Tibial nerve (tissue), 4 donors: ENCODE results near the gene RPAP2. TPM values are rescaled to one million over a fixed set of nuclear protein-coding genes. Genes with fewer than 3 reads are reported as not detected.
"Not testable (repeated sequence)": the region's sequence is repeated elsewhere in the genome, so short reads cannot be mapped to it uniquely, and the experiment has no call there.

ENCODE experiments used
- DNase-seq, 2 donors: peaks; one replicate each; pipeline ENCODE4 v3.0.0-alpha.2; 2019; ENCODE audit warnings: low spot score in 2 of 2
- H3K27ac ChIP-seq, 4 donors: fragments of 200-600 bp; sonication (generic) in 3 of 4; one replicate each; pipeline ENCODE4 v1.5.1; 2017 to 2019; ENCODE audit warnings: mild to moderate bottlenecking in 1 of 4
- H3K27me3 ChIP-seq, 2 donors: fragments of 200-600 bp; sonication (generic) in 1 of 2; one replicate each; pipeline versions ENCODE4 v1.5.1 to v1.6.0; 2017 to 2019
- H3K36me3 ChIP-seq, 3 donors: fragments of 200-600 bp; sonication (generic); one replicate each; pipeline ENCODE4 v1.5.1; 2018 to 2019
- H3K4me1 ChIP-seq, 4 donors: fragments of 200-600 bp; sonication (generic) in 3 of 4; one replicate each; pipeline ENCODE4 v1.5.1; 2017 to 2019
- H3K4me3 ChIP-seq, 4 donors: fragments of 200-600 bp; sonication (generic) in 3 of 4; one replicate each; pipeline ENCODE4 v1.5.1; 2017 to 2019; ENCODE audit warnings: mild to moderate bottlenecking in 1 of 4, moderate library complexity in 1 of 4
- H3K9me3 ChIP-seq, 4 donors: fragments of 200-600 bp; sonication (generic) in 3 of 4; one replicate each; pipeline ENCODE4 v1.5.1; 2017 to 2019
- EP300 ChIP-seq, 2 donors: sonication (generic); formaldehyde crosslinking; IDR thresholded peaks; one replicate each; pipeline ENCODE4 v1.6.1; 2017; ENCODE audit warnings: antibody characterized with exemption in 2 of 2, mild to moderate bottlenecking in 1 of 2
- POLR2A ChIP-seq, 2 donors: fragments of 450-650 bp; IDR thresholded peaks; one replicate each; pipeline ENCODE4 v1.6.1; 2017; ENCODE audit warnings: antibody characterized with exemption in 2 of 2, mild to moderate bottlenecking in 2 of 2, moderate library complexity in 2 of 2
- WGBS, 2 donors: methylation state at CpG; one replicate each; pipeline ENCODE4 v1.1.5; 2018; 5-methylcytosine and 5-hydroxymethylcytosine counted together
- total RNA-seq, 4 donors: library from RNA; depleted of rRNA; stranded (reverse); fragments of >200 nt; gene quantifications; one replicate each; pipeline ENCODE4 v1.1.0, GENCODE V29; 2016
- TF ChIP-seq, protein P1 (sequence below), 5 experiments: fragments of 200-600 bp in 3 of 5; fragments of 450-650 bp in 2 of 5; sonication (generic) in 3 of 5; IDR thresholded peaks; one replicate each; pipeline ENCODE4 v1.5.1; 2016 to 2019; ENCODE audit warnings: antibody characterized with exemption in 5 of 5, mild to moderate bottlenecking in 3 of 5, moderate library complexity in 2 of 5

Gene RPAP2
- total RNA-seq, 4 donors from 2014 or later, result 3.3 to 12.2 (median 7.7) TPM

DNA sequence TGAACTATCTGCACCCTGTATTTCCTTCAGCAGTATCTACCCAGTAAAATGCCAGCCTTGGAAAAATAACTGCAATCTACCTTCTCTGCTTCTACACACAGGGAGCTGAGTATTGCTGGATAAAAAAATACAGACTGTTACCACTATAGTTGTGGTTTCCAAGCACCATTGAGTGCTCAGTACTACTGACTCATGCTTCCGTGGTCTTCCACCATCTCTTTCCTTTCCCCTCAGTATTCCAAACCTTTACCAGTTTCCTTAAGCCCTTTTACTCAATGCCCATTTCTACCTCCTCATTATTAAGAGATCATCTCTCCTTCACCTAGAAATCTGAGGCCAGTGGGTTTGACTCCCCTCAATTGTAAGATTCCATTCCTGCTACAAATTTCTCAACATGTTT, 23.9 kb upstream of the RPAP2 start:
- 94 to 97% methylated on average over 1 of the region's 1 CpG for WGBS, 2 donors
- TF ChIP-seq POLR2A (IDR thresholded peaks at IDR 0.05) (no peak), EP300 (IDR thresholded peaks at IDR 0.05) (no peak)
- TF ChIP-seq, protein P1, sequence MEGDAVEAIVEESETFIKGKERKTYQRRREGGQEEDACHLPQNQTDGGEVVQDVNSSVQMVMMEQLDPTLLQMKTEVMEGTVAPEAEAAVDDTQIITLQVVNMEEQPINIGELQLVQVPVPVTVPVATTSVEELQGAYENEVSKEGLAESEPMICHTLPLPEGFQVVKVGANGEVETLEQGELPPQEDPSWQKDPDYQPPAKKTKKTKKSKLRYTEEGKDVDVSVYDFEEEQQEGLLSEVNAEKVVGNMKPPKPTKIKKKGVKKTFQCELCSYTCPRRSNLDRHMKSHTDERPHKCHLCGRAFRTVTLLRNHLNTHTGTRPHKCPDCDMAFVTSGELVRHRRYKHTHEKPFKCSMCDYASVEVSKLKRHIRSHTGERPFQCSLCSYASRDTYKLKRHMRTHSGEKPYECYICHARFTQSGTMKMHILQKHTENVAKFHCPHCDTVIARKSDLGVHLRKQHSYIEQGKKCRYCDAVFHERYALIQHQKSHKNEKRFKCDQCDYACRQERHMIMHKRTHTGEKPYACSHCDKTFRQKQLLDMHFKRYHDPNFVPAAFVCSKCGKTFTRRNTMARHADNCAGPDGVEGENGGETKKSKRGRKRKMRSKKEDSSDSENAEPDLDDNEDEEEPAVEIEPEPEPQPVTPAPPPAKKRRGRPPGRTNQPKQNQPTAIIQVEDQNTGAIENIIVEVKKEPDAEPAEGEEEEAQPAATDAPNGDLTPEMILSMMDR (IDR thresholded peaks at IDR 0.05), result no peak

GRCh38 chr1:92276082-92276481, 22.8 kb upstream of the RPAP2 start:
- H3K9me3 ChIP-seq, result no peaks in the 10 kb centered on the region
- H3K36me3 ChIP-seq, result peaks cover 0 to 72% (median 2%) of the 10 kb centered on the region in 3 donors
- H3K4me1 ChIP-seq, result no peaks in the 10 kb centered on the region
- DNase-seq, result no peak
- H3K4me3 ChIP-seq, result no peak overlapping the region
- TF ChIP-seq EP300 (IDR thresholded peaks at IDR 0.05) (no peak), POLR2A (IDR thresholded peaks at IDR 0.05) (no peak)
- TF ChIP-seq, protein P1 (IDR thresholded peaks at IDR 0.05), result no peak
- H3K27me3 ChIP-seq, result no peaks in the 10 kb centered on the region
- 99% methylated on average over 3 of the region's 3 CpGs for WGBS, 2 donors
- H3K27ac ChIP-seq, result no peak overlapping the region

More for the DNA sequence above, 23.9 kb upstream of the RPAP2 start:
- no peak for DNase-seq
- Histone ChIP-seq H3K4me1 (no peaks in the 10 kb centered on the region), H3K9me3 (no peaks in the 10 kb centered on the region), H3K27me3 (no peaks in the 10 kb centered on the region), H3K36me3 (peaks cover 0 to 65% (median 7%) of the 10 kb centered on the region in 3 donors), H3K27ac (no peak overlapping the region), H3K4me3 (no peak overlapping the region)

- 92 to 94% methylated on average over 4 of the region's 4 CpGs for WGBS, 2 donors
- Histone ChIP-seq H3K4me3 (no peak overlapping the region), H3K36me3 (peaks cover 0 to 74% (median 0%) of the 10 kb centered on the region in 3 donors), H3K27me3 (no peaks in the 10 kb centered on the region), H3K4me1 (no peaks in the 10 kb centered on the region), H3K9me3 (no peaks in the 10 kb centered on the region), H3K27ac (no peak overlapping the region)
- DNase-seq, result no peak
- TF ChIP-seq, protein P1 (IDR thresholded peaks at IDR 0.05), result no peak
- TF ChIP-seq EP300 (IDR thresholded peaks at IDR 0.05), result no peak
These were observed 21.6 kb upstream of the RPAP2 start for GRCh38 chr1:92277105-92277723.

DNA sequence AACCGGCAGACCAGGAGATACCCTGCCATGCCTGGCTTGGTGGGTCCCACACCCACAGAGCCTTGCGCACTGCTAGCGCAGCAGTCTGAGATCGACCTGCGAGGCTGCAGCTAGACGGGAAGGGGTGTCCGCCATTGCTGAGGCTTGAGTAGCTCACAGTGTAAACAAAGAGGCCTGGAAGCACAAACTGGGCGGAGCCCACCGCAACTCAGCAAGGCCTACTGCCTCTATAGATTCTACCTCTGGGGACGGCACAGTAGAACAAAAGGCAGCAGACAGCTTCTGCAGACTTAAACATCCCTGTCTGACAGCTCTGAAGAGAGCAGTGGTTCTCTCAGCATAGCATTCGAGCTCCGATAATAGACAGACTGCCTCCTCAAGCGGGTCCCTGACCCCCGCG, 19.1 kb upstream of the RPAP2 start:
- not testable (repeated sequence) for H3K27ac ChIP-seq, H3K4me3 ChIP-seq, H3K9me3 ChIP-seq, DNase-seq, H3K4me1 ChIP-seq, H3K27me3 ChIP-seq
- WGBS, 2 donors, result 94 to 97% methylated on average over 14 to 15 of the region's 15 CpGs
- H3K36me3 ChIP-seq, result peaks cover 0 to 76% (median 0%) of the 10 kb centered on the region in 3 donors

GRCh38 chr1:92281411-92281810, 17.4 kb upstream of the RPAP2 start:
- H3K36me3 ChIP-seq, result peaks cover 0 to 72% (median 0%) of the 10 kb centered on the region in 3 donors
- not testable (repeated sequence) for H3K27me3 ChIP-seq, H3K4me1 ChIP-seq, H3K9me3 ChIP-seq, DNase-seq, H3K27ac ChIP-seq, H3K4me3 ChIP-seq
- 96% methylated on average over 2 of the region's 2 CpGs for WGBS, 2 donors

- DNase-seq, result peak in 1 of 2 donors; percentile 17
- Histone ChIP-seq H3K36me3 (peaks cover 0 to 30% (median 0%) of the 10 kb centered on the region in 3 donors), H3K4me3 (no peak overlapping the region), H3K4me1 (no peaks in the 10 kb centered on the region), H3K9me3 (no peaks in the 10 kb centered on the region), H3K27me3 (no peaks in the 10 kb centered on the region), H3K27ac (no peak overlapping the region)
- 7 to 10% methylated on average over 3 of the region's 3 CpGs for WGBS, 2 donors
- TF ChIP-seq EP300 (IDR thresholded peaks at IDR 0.05), result no peak
- TF ChIP-seq, protein P1 (IDR thresholded peaks at IDR 0.05), result peak; percentile 31 to 48 (median 43)
- TF ChIP-seq POLR2A (IDR thresholded peaks at IDR 0.05), result no peak
These were observed 7.4 kb upstream of the RPAP2 start for GRCh38 chr1:92291372-92291999.
